IMR-90 (cell line): ENCODE data around the gene TFEB. TPM values are rescaled to one million over a fixed set of nuclear protein-coding genes. Genes with fewer than 3 reads are reported as not detected.

ENCODE experiments used
- ATAC-seq: fragments of 200-7000 bp; cut with Tn5 transposase; 2 replicates; pipeline ENCODE4 v1.9.1; 2020; ENCODE audit warnings: low read depth, mild to moderate bottlenecking, moderate library complexity
- BruUV-seq: library from RNA; stranded (reverse); fragments of 400-500 nt; replicated peaks from 2 replicates; lab custom pipeline; 2021; lab: Mats Ljungman, UMichigan
- CTCF ChIA-PET: fragments of 300-600 bp; formaldehyde crosslinking; extraction: SDS; loops from one replicate; lab custom pipeline; 2021; ENCODE audit warnings: antibody characterized with exemption; lab: Yijun Ruan, JAX
- POLR2A ChIA-PET: fragments of 300-600 bp; sonication (Branson Sonifier 250); formaldehyde crosslinking; loops from one replicate; lab custom pipeline; 2022; ENCODE audit warnings: antibody characterized with exemption; ENCODE audit not compliant: unreplicated experiment; lab: Charles Lee
- DNase-seq: peaks from one replicate; pipeline ENCODE4 v3.0.0; 2013
- H2AFZ ChIP-seq: replicated peaks from 2 replicates; pipeline ENCODE3; 2013; ENCODE audit warnings: low read length, mild to moderate bottlenecking; ENCODE audit not compliant: poor library complexity
- H2AK5ac ChIP-seq: 2 replicates; pipeline ENCODE4 v1.6.1; 2013; ENCODE audit warnings: low read depth, low read length, inconsistent platforms
- H2AK9ac ChIP-seq: replicated peaks from 2 replicates; pipeline ENCODE3; 2013; ENCODE audit warnings: mild to moderate bottlenecking, low read depth, low read length, moderate library complexity; ENCODE audit not compliant: poor library complexity
- H2BK120ac ChIP-seq: 2 replicates; pipeline ENCODE4 v1.6.1; 2013; ENCODE audit warnings: low read depth, low read length, inconsistent platforms
- H2BK15ac ChIP-seq: 3 replicates; pipeline ENCODE4 v1.6.1; 2013; ENCODE audit warnings: low read depth, low read length, inconsistent platforms
- H2BK20ac ChIP-seq: 2 replicates; pipeline ENCODE4 v1.6.1; 2013; ENCODE audit warnings: low read depth, mild to moderate bottlenecking, inconsistent platforms, low read length, moderate library complexity
- H2BK5ac ChIP-seq: 2 replicates; pipeline ENCODE4 v1.6.1; 2013; ENCODE audit warnings: mild to moderate bottlenecking, low read depth, low read length, inconsistent platforms; ENCODE audit not compliant: poor library complexity, severe bottlenecking
- H3K14ac ChIP-seq: replicated peaks from 2 replicates; pipeline ENCODE4 v1.6.1; 2013; ENCODE audit warnings: low read depth, low read length, inconsistent platforms
- H3K18ac ChIP-seq: 2 replicates; pipeline ENCODE4 v1.6.1; 2013; ENCODE audit warnings: low read depth, low read length, control low read depth
- H3K23ac ChIP-seq: 2 replicates; pipeline ENCODE4 v1.6.1; 2013; ENCODE audit warnings: low read depth, low read length, inconsistent platforms
- H3K27ac ChIP-seq: 2 replicates; pipeline ENCODE4 v1.5.1; 2013; ENCODE audit warnings: mild to moderate bottlenecking, control low read depth, low read length; ENCODE audit not compliant: insufficient read depth
- H3K27me3 ChIP-seq: 2 replicates; pipeline ENCODE4 v1.6.1; 2013; ENCODE audit warnings: low read length; ENCODE audit not compliant: control insufficient read depth, insufficient read depth
- H3K36me3 ChIP-seq: 2 replicates; pipeline ENCODE4 v1.6.1; 2013; ENCODE audit warnings: low read length, mixed read lengths; ENCODE audit not compliant: control insufficient read depth, insufficient read depth
- H3K4ac ChIP-seq: 2 replicates; pipeline ENCODE4 v1.6.1; 2013; ENCODE audit warnings: low read depth, low read length, inconsistent platforms
- H3K4me1 ChIP-seq: 2 replicates; pipeline ENCODE4 v1.6.1; 2013; ENCODE audit warnings: low read length, mixed read lengths; ENCODE audit not compliant: control insufficient read depth, insufficient read depth
- H3K4me2 ChIP-seq: 2 replicates; pipeline ENCODE4 v1.6.1; 2013; ENCODE audit warnings: low read depth, mild to moderate bottlenecking, control low read depth, low read length, moderate library complexity
- H3K4me3 ChIP-seq: 2 replicates; pipeline ENCODE4 v1.5.1; 2013; ENCODE audit warnings: low read depth, mild to moderate bottlenecking, control low read depth, low read length, moderate library complexity; ENCODE audit not compliant: insufficient read depth
- H3K56ac ChIP-seq: 2 replicates; pipeline ENCODE4 v1.6.1; 2013; ENCODE audit warnings: low read length, inconsistent platforms; ENCODE audit not compliant: insufficient read depth; ENCODE audit errors: extremely low read depth
- H3K79me1 ChIP-seq, 2 experiments: 2 replicates each; pipeline ENCODE4 v1.6.1; 2013; ENCODE audit warnings: low read length in 2 of 2, inconsistent platforms in 1 of 2, low read depth in 1 of 2
- H3K9ac ChIP-seq: 2 replicates; pipeline ENCODE4 v1.6.1; 2013; ENCODE audit warnings: low read depth, low read length, control low read depth
- H3K9me1 ChIP-seq: 2 replicates; pipeline ENCODE4 v1.6.1; 2013; ENCODE audit warnings: low read length, inconsistent platforms; ENCODE audit not compliant: insufficient read depth
- H3K9me3 ChIP-seq: 2 replicates; pipeline ENCODE4 v1.6.1; 2013; ENCODE audit warnings: low read length; ENCODE audit not compliant: control insufficient read depth, insufficient read depth
- H4K20me1 ChIP-seq: 2 replicates; pipeline ENCODE4 v1.6.1; 2013; ENCODE audit warnings: low read length, inconsistent platforms; ENCODE audit not compliant: insufficient read depth
- H4K5ac ChIP-seq: 2 replicates; pipeline ENCODE4 v1.6.1; 2013; ENCODE audit warnings: mild to moderate bottlenecking, low read depth, low read length, control low read depth
- H4K8ac ChIP-seq, 2 experiments: 2 replicates each; pipeline ENCODE4 v1.6.1; 2013; ENCODE audit warnings: low read depth in 2 of 2, low read length in 2 of 2, control low read depth in 1 of 2, inconsistent platforms in 1 of 2
- H4K91ac ChIP-seq: 2 replicates; pipeline ENCODE4 v1.6.1; 2013; ENCODE audit warnings: low read depth, low read length, inconsistent platforms; ENCODE audit not compliant: insufficient read depth
- CEBPB ChIP-seq: IDR thresholded peaks from 2 replicates; pipeline ENCODE4 v1.6.1; 2012; ENCODE audit warnings: low read depth, low read length, improper control_type of control experiment
- CHD1 ChIP-seq: IDR thresholded peaks from 2 replicates; pipeline ENCODE4 v1.6.1; 2012; ENCODE audit warnings: low read depth, low read length, improper control_type of control experiment
- ELK1 ChIP-seq: fragments of 150-350 bp; IDR thresholded peaks from 2 replicates; pipeline ENCODE4 v1.6.1; 2016; ENCODE audit warnings: low read depth, mild to moderate bottlenecking, low read length, moderate library complexity, borderline replicate concordance
- FOS ChIP-seq: fragments of 150-350 bp; IDR thresholded peaks from 2 replicates; pipeline ENCODE4 v1.6.1; 2016; ENCODE audit warnings: low read depth, low read length
- MXI1 ChIP-seq: IDR thresholded peaks from 2 replicates; pipeline ENCODE4 v1.6.1; 2012; ENCODE audit warnings: low read depth, mild to moderate bottlenecking, low read length, moderate library complexity, borderline replicate concordance
- POLR2A ChIP-seq: IDR thresholded peaks from 2 replicates; pipeline ENCODE4 v1.6.1; 2012; ENCODE audit warnings: mild to moderate bottlenecking, low read depth, low read length
- RCOR1 ChIP-seq: IDR thresholded peaks from 2 replicates; pipeline ENCODE4 v1.6.1; 2012; ENCODE audit warnings: mild to moderate bottlenecking, low read length, improper control_type of control experiment; ENCODE audit not compliant: insufficient replicate concordance
- RFX5 ChIP-seq: IDR thresholded peaks from 2 replicates; pipeline ENCODE4 v1.8.0; 2012; ENCODE audit warnings: low read depth, mild to moderate bottlenecking, low read length, moderate library complexity
- SMC3 ChIP-seq: fragments of 150-350 bp; IDR thresholded peaks from 2 replicates; pipeline ENCODE4 v1.6.1; 2016; ENCODE audit warnings: low read depth, mild to moderate bottlenecking, antibody characterized with exemption, low read length, moderate library complexity
- USF2 ChIP-seq: fragments of 150-350 bp; IDR thresholded peaks from 2 replicates; pipeline ENCODE4 v1.6.1; 2017; ENCODE audit warnings: mild to moderate bottlenecking, antibody characterized with exemption, low read length, low read depth
- WGBS, 2 experiments: methylation state at CpG; one replicate each; pipeline versions ENCODE4 v1.1.5 to v1.1.7; 2013; ENCODE audit warnings: missing lambda C conversion rate in 2 of 2; ENCODE audit not compliant: insufficient read length in 1 of 2; ENCODE audit errors: extremely low coverage in 2 of 2; 5-methylcytosine and 5-hydroxymethylcytosine counted together
- dilution Hi-C: fragments of 300-500 bp; cut with HindIII; formaldehyde crosslinking; loops from one replicate; pipeline ENCODE4 v1.14.3; 2018; ENCODE audit warnings: low sequenced_read_pairs; ENCODE audit not compliant: unreplicated experiment
- in situ Hi-C: fragments of 300-500 bp; cut with MboI; formaldehyde crosslinking; loops from 3 replicates; pipeline ENCODE4 v1.14.3; 2019; ENCODE audit warnings: low sequenced_read_pairs, inconsistent platforms, mixed read lengths
- intact Hi-C: fragments of 100-400 bp; cut with micrococcal nuclease; formaldehyde crosslinking; loops from 2 replicates; pipeline ENCODE4 v1.10.0; 2022
- polyA plus RNA-seq, 3 experiments: library from polyadenylated mRNA; depleted of rRNA; stranded (reverse); fragments of >200 nt; gene quantifications; 2 replicates each; pipeline ENCODE4 v1.2.3, GENCODE V29; 2012; ENCODE audit warnings: low replicate concordance in 1 of 3
- total RNA-seq: library from RNA; depleted of rRNA; stranded (reverse); fragments of >200 nt; gene quantifications from 2 replicates; pipeline ENCODE4 v1.2.3, GENCODE V29; 2012

TFEB gene
- total and polyA plus RNA-seq, 2 of the 4 experiments (the other 2 are of a cell fraction): 4.5 to 4.9 TPM

GRCh38 chr6:41740366-41741162 lies 5.2 kb upstream of the TFEB start (continued):
- TF ChIP-seq ELK1: no peak

- H3K4me1 ChIP-seq: no peaks in the 10 kb centered on the region
- H3K4ac ChIP-seq: no peak overlapping the region
- no peak overlapping the region for H2AFZ ChIP-seq
- CTCF ChIA-PET: no interaction called here
- H3K9ac ChIP-seq: no peak overlapping the region
- H2BK15ac ChIP-seq: no peak overlapping the region
- dilution Hi-C loops: no loop called here
- H3K4me2 ChIP-seq: no peak overlapping the region
- no peaks in the 10 kb centered on the region for H3K9me3 ChIP-seq
- DNase-seq: no peak
- H4K91ac ChIP-seq: no peak overlapping the region
- H4K8ac ChIP-seq: no peak overlapping the region
- H3K79me1 ChIP-seq: no peaks in the 10 kb centered on the region
- H4K20me1 ChIP-seq: no peaks in the 10 kb centered on the region
- BruUV-seq: no TSS peak
- WGBS, 2 experiments: 60% methylated on average over 1 of the region's 4 CpGs; no CpG with 5 or more reads in 1 of the 2 experiments
- H3K4me3 ChIP-seq: no peak overlapping the region
- no peaks in the 10 kb centered on the region for H3K36me3 ChIP-seq
- H3K14ac ChIP-seq: no peak overlapping the region
- H3K27me3 ChIP-seq: peaks cover 4% of the 10 kb centered on the region; the same call in 1 of the 2 replicates
- no peak overlapping the region for H4K5ac ChIP-seq
- H2AK5ac ChIP-seq: no peak overlapping the region
- in situ Hi-C loops: no loop called here
- no peak for TF ChIP-seq RFX5
- TF ChIP-seq USF2: no peak
- no peak for TF ChIP-seq CHD1
- TF ChIP-seq ELK1: no peak
- TF ChIP-seq MXI1: no peak
- no peak for TF ChIP-seq SMC3
- TF ChIP-seq RCOR1: no peak
- no peak for TF ChIP-seq CEBPB
- no peak for TF ChIP-seq POLR2A
- no peak for TF ChIP-seq FOS
- H2BK120ac ChIP-seq: no peak overlapping the region
- no peak overlapping the region for H2BK20ac ChIP-seq
- peaks cover 4% of the 10 kb centered on the region; the same call in 1 of the 2 replicates for H3K9me1 ChIP-seq
- POLR2A ChIA-PET: no interaction called here
- H3K23ac ChIP-seq: no peak overlapping the region
- H3K27ac ChIP-seq: no peak overlapping the region
- no peak overlapping the region for H2AK9ac ChIP-seq
- no peak overlapping the region for H2BK5ac ChIP-seq
- intact Hi-C loops: no loop called here
- ATAC-seq: no peak
- no peak overlapping the region for H3K56ac ChIP-seq
- H3K18ac ChIP-seq: no peak overlapping the region
These were observed 3.6 kb upstream of the TFEB start for GRCh38 chr6:41739041-41739440.
